Stimulated activated CD8-positive, alpha-beta memory T cell treated with anti-CD3 and anti-CD28 coated beads, Interleukin-15, amount 100 ng/mL, for 24 hours (primary cell): ENCODE data around the gene FANK1.
"Not testable (repeated sequence)": the region's sequence is repeated elsewhere in the genome, so short reads cannot be mapped to it uniquely, and the experiment has no call there.

Experiments
- DNase-seq: peaks from one replicate; pipeline ENCODE4 v3.0.0-alpha.2; 2020; ENCODE audit warnings: low read depth

Gene FANK1

DNA sequence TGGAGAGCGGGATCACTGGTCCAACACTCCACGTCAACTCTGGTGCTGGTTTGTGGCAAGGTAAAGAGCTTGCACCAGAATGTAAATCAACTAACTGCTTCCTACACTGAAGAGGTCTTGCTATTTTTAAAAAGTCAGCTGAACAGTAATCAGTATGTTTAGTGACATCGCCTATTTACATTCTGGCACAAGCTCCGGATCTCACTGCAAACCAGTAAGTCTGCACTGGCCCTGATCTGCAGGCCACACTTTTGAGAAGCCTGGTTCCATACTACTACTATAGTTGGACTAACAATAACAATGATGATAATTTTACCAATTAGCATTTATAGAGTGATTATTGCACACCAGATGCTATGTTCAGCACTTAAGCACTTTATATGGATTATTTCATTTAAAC, 6.9 kb upstream of the FANK1 start:
- not testable (repeated sequence) for DNase-seq

DNA sequence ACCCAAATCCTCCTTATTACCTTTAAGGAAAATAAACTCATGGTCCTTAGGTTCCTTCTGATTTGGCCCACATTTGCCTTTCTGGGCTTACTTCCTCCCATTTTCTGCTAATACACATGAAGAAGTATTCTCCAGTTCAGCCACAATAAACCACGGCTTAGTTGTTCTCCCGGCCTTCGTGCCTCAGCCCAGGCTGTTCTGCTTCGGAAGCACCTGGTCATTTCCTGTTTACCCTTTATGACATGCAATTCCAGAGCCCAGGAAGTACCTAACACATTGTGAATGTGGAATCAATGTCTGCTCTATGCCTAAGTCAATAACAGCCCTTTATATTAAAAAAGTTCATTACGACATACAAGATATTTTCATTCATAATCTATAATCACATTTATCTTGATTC, 4.0 kb upstream of the FANK1 start:
- not testable (repeated sequence) for DNase-seq

DNA sequence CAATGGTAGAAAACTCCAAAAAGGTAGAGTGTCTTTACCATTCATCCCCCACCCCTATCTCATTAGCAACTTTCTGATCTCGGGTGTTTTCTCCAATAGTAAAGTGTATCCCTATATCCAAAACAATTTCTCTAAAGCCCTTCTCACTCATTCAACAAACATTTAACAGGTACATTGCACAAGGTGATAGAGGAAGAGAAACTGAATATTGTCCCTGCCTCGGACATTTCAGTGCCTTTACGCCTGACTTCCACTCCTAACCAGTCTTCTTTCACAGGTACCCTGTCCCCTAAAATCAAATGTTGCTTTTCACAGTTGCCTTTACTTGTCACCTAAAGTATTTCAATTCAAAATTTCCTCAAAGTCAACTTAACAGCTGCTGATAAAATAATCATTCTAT, 2.2 kb upstream of the FANK1 start:
- DNase-seq: not testable (repeated sequence)

DNA sequence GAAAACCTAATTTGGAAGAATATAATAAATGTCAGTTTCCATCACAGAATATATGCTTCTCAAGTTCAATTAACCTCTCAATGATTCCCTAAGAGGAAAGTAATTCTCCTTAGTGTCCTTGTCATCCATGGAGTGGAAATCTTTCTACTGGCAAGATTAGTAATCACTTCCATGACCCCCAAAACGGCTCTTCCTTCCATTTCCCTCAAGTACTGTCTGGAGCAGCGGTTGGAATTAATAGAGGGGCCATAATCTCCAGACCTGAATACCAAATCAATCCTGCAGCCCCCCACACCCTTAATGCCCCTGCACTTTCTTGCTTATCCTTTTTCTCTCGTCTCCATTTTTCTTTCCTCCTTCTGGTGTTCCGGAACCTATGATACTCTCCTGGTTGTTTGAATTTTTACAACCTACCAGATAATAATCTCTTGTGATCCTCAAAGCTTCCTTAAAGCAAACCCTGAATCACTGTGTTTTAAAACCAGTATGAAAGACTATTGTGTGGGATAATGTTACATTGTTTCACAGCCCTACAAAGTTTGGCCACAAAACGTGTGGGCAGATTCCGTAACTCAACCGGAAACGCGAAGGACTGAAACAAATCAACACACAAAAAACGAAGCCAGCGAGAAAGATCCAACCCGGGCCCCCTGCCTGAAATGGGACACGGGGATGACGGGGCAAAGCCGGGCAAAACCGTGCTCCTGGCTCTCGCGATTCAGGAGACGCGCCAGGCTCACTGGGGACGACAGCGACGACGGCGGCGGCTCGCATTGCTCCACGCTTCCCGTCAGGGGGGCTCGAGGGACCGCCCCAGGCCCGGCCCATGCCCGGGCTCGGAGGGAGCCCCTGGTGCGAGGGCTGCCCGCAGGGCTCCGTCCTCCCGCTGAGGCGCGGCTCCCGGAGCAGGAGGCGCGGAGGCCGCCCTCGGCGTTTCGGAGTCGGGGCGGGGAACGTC, 955 bp upstream of the FANK1 start:
- DNase-seq: peak; percentile 16

DNA sequence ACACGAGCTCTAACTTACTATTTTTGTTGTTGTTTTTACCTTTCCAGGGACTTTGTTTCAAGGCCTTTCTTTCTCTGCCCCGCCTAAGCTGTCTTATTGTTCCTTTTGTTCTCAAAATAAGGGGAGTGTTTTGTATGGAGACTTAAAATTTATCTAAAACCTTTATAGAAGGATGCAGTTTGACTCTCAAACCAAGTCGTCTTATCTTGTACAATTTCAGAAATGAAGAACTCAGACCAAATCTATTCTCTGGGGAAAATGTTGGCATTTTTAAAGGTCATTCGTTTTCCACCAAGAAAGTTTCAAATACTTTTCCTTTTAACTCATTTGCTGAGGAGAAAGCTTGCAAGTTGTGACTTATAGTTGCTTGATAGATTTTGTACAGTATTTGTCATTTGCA, 953 bp downstream of the FANK1 start:
- not testable (repeated sequence) for DNase-seq

DNA sequence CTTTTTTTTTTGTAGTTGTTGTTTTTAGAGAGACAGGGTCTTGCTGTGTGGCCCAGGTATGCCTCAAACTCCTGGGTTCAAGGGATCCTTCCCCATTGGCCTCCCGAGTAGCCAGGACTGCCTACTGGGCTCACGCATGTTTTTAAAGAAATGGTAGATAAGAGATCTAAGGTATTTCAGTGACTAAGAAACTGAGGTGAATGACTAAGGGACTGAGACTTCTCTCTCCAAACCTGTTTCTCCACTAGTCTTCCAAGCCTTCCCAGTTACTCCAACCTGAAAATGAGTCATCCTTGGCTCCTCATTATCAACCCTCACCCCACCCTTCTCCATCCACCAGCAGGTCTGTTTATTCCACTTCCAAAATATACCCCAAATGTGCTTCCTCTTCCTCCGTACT, 4.6 kb downstream of the FANK1 start:
- DNase-seq: not testable (repeated sequence)

DNA sequence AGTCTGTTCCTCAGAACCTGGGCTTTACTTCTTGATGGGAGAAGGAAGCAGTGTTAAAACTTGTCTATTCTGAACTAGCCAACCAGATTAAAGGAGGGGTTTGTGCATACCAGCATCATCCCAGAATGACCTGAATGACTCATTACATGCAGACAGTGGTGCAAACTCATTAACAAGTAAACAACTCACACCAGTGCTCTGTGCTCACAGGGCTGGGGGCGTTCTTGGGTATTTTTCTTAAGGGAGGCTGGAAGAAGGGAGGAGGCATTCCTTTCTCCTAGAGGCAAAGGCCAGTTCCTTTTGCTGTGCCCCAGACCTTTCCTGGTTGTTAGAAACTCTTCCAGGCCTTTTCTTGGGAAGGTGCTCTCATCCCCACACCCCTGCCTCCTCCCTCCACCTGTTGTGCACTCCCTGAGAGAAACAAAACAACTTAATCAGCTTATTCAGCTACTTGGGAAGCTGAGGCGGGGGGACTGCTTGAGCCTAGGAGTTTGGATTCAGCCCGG, 6.8 kb downstream of the FANK1 start:
- not testable (repeated sequence) for DNase-seq

DNA sequence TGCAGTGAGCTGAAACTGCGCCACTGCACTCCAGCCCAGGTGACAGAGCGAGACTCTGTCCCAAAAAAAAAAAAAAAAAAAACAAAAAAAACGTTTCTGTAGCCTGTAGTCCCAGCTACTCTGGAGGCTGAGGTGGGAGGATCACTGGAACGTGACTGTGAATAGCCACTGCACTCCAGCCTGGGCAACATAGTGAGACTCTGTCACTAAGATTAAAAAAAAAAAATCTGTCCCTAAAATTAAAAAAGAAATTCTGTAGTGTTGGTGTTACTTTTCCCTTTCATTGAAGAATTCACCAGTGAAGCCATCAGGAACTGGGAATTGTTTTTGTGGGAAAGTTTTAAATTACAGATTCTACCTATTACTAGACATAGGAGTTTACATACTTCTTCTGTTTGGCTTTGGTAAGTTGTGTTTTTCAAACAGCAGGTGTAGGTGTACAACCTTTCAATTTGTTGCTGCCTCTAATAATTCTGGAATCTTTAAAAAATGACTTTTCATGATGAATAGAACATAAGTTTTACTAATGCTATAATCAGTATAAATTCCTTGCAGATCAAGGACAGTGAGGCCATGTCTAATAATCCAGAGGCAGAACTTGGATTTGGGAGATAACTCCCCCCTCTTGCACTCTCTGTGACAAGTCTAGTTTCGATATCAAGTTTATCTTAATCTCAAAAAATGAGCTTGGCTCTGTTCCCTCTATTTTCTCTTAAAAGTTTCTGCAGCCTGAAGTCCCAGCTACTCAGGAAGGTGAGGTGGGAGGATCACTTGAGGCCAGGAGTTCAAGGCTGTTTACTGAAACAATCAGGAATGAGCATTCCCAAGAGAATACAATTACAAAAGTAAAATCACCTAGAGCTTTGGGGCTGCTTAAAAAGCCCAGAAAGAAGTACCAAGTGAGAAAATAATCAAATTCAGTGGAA, 9.0 kb downstream of the FANK1 start:
- not testable (repeated sequence) for DNase-seq

DNA sequence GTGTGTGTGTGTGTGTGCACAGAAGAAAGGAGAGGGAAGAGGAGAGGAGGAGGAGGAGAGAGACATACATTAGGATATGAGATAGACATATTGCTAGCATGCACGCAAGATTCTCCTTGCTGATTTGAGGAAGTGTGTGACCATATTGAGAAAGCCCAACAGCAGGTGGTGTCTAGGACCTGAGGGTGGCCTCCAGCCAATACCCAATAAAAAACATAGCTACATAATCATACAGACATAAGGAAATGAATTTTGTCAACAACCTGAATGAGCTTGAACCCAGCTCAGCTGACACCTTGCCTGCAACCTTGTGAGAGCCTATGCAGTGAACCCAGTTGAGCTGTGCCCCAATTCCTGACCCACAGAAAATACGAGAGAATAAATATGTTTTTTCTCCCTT, 11.2 kb downstream of the FANK1 start:
- not testable (repeated sequence) for DNase-seq

DNA sequence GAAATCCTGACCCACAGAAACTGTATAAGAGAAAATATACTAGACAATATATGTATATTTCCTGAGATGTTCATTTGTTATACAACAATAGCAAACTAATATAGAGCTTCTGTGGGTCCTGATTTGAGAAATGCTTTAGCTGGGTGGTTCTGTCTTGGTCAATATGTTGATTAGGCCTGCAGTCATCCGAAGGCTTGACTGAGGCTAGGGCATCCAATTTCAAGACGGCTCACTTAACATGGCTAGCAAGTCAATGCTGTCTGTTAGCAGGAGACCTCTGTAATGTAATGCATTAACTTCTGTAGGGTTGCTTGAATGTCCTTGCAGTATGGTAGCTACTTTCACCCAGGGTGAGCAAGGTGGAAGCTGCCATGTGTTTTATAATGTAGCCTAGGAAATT, 12.4 kb downstream of the FANK1 start:
- DNase-seq: not testable (repeated sequence)

DNA sequence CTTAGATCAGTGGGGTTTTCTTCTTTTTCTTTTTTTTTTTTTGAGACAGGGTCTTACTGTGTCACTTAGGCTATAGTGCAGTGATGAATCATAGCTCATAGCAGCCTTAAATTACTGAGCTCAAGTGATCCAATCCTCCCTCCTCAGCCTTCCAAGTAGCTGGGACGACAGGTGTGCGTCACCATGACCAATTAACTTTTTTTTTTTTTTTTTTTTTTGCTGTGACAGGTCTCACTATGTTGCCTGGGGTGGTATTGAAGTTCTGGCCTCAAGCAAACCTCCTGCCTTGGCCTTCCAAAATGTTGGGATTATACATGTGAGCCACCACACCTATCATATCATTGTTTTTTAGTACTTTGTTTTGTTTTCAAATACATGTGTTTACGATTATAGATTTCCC, 13.1 kb downstream of the FANK1 start:
- DNase-seq: not testable (repeated sequence)

DNA sequence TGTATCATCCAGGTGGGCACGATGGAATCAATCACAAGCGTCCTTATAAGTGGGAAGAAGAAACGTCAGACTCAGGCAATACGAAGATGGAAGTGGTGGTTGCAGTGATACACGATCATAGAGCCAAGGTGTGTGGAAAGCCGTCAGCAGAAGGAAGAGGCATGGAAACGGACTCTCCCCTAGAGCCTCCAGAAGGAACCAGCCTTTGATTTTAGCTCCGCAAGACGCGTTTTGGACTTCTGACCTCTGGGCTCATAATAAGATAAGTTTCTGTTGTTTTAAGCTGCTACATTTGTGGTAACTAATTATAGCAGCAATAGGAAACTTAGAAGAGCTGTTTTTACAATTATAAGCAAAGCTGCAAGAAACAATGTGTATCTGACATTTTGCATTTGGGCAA, 14.8 kb downstream of the FANK1 start:
- DNase-seq: no peak

DNA sequence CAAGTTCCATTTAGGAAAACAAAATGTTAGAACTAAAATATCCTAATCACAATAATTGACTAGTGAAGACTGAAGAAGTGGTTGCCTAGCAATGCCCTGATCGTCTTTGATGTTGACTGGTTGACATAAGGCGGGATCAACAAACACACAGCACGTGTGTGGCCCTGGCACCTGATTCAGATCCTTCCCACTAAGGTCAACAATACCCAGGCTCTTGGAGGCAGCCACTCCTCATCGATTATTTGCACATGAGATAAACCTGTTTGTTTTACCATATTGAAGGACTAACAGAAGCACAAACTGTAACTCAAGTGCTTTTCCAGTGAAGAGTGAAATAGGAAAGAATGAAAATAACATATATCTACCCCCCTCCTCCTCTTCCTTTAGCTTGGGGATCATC, 15.6 kb downstream of the FANK1 start:
- no peak for DNase-seq

DNA sequence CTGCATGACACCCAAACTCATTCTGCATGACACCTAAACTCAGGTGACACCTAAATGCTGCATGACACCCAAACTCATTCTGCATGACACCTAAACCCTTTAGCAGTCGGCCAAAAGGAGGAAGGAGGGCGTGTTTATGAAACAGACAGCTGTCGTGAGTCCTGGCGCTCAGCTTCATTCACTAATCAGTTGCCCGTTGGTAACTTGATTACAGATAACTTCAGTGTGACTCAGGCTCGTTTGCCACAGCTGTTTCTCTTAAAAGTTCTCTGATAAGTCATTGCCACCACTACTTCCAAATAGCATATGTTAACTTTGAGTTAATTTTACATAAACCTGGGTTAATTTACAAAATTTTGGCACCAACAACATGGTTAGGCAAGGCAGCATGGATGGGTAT, 16.9 kb downstream of the FANK1 start:
- DNase-seq: not testable (repeated sequence)

DNA sequence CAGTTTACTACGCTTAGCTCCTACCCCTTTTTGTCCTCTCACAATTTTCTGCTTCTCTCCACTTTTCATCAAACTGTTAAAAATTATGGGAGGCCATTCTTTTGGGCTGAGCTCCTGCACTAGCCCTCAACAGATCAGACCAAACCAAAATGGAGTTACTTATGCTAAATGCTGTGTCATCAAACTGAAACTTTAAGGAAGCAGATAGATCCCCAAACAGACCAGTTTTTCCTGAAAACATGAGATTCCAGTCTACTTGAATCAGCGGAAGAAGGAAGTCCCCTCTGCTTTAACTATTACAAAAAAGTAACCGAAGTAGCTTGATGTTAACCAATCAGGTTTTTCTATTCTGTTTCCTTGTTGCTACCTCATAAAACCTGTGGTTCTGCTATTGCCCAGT, 20.6 kb downstream of the FANK1 start:
- no peak for DNase-seq

DNA sequence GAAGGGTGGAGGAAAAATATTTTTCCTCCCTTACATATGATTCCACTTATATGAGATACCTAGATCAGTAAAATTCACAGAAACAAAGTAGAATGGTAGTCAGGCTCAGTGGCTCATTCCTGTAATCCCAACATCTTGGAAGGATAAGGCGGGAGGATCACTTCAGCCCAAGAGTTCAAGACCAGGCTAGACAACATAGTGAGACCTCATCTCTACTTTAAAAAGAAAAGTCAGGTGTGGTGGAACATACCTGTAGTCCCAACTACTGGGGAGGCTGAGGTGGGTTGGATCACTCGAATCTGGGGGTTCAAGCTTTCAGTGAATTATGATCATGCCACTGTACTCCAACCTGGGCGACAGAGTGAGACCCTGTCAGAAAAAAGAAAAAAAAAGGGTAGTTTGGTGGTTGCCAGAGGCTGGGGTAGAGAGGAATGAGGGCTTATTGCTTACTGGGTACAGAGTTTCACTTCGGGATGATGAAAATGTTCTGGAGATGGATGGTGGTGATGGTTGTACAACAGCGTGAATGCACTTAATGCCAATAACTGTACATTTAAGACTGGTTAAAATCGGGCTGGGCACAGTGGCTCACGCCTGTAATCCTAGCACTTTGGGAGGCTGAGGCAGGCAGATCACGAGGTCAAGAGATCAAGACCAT, 21.5 kb downstream of the FANK1 start:
- not testable (repeated sequence) for DNase-seq

DNA sequence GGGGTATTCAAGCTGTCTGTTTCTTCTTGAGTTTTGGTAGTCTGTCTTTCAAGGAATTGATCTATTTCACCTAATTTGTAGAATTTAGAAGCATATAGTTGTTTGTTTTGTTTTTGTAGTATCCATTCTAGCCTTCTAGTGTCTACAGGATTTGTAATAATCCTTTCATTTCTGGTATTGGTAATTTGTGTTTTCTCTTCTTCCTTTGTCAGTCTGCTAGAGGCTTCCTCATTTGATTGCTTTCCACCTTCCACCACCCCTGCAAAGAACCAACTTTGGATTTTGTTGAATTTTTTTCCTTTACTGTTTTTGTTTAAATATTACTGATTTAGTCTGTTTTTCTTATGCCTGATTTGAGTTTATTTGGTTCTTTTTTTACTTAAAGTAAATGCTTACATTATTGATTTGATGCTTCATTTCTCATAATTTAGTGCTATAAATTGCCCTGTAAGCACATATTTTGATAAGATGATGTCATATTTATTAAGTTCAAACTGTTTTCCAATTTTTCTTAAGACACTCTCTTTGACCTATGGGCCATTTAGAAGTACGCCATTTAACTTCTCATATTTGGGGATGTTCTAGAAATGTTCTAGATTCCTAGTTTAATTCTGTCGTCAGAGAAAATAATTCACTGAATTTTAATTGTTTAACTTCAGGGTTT, 25.4 kb downstream of the FANK1 start:
- DNase-seq: not testable (repeated sequence)

DNA sequence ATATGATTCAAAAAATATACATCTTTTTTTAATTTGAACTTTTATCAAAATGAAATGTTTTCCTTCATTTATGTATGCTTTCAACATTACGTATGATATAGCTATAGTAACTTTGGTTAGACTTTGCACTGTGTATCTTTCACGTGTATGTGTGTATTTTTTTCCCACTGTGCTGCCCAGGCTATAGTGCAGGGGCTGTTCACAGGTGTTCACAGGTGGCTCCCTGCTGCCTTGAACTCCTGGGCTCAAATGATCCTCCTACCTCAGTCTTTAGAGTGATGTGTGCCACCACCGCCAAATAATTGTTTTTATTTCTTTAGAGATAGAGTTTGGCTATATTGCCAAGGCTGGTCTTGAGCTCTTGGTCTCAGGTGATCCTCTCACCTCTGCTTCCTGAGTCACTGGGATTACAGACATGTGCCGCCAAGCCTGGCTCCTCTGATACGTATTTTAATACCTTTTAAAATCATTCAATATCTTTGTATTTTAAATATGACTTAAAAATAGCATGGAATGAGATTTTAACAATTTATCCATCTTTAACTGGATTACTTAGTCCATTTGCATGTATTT, 29.0 kb downstream of the FANK1 start:
- no peak for DNase-seq

DNA sequence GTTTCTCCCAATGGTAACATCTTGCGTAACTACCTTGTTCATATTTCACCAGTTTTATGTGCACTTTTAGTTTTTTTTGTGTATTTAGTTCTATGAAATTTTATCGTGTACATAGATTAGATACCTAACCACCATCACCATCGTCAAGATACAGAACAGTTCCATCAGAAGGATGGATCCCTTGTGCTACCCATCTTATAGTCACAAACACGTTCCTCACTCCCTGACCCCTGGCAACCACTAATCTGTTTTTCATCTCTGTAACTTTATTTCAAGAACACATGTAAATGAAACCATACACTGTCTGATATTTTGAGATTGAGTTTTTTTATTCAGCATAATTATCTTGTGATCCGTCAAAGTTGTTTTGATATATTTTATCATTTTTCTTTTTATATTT, 29.9 kb downstream of the FANK1 start:
- DNase-seq: no peak

DNA sequence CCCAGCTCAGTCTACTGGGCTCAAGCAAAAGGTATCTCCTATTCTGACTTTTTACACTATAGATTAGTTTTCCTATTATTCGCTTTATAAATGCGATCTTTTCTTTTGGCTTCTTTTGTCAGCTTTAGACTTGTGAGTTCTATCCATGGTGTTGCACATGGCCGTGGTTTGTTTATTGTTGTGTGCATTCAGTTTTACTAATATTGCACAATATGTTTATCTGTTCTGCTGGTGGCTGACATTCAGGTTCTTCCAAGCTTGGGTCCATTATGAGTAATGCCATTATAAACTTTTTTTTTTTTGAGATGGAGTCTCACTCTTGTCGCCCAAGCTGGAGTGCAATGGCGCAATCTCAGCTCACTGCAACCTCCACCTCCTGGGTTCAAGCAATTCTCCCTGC, 30.9 kb downstream of the FANK1 start:
- not testable (repeated sequence) for DNase-seq
